Astrocyte (in vitro differentiated cells and primary cell): Measurements from ENCODE around the gene HTR2B. TPM values are rescaled to one million over a fixed set of nuclear protein-coding genes. Genes with fewer than 3 reads are reported as not detected.

Experiments used
- DNase-seq: peaks from one replicate; pipeline ENCODE4 v3.0.0-alpha.2; 2010; ENCODE audit warnings: low read depth
- FAIRE-seq: peaks from 2 replicates; lab custom pipeline; 2011; peaks lifted over from hg19 to GRCh38; lab: Jason Lieb, UNC
- H2AFZ ChIP-seq: 2 replicates; pipeline ENCODE4 v1.6.0; 2012; ENCODE audit warnings: low read depth, low read length, inconsistent platforms
- H3K27ac ChIP-seq: 2 replicates; pipeline ENCODE4 v1.5.1; 2011; ENCODE audit warnings: low read depth, low read length, inconsistent platforms
- H3K27me3 ChIP-seq: 2 replicates; pipeline ENCODE4 v1.6.0; 2011; ENCODE audit warnings: low read length, inconsistent platforms; ENCODE audit not compliant: insufficient read depth
- H3K36me3 ChIP-seq: 2 replicates; pipeline ENCODE4 v1.5.1; 2011; ENCODE audit warnings: low read length, inconsistent platforms; ENCODE audit not compliant: insufficient read depth
- H3K4me1 ChIP-seq: 2 replicates; pipeline ENCODE4 v1.5.1; 2011; ENCODE audit warnings: low read length, inconsistent platforms; ENCODE audit not compliant: insufficient read depth
- H3K4me2 ChIP-seq: 2 replicates; pipeline ENCODE4 v1.6.0; 2012; ENCODE audit warnings: low read length, inconsistent platforms
- H3K4me3 ChIP-seq: 2 replicates; pipeline ENCODE4 v1.5.1; 2011; ENCODE audit warnings: low read depth, mild to moderate bottlenecking, low read length, inconsistent platforms; ENCODE audit not compliant: insufficient read depth
- H3K79me2 ChIP-seq: 2 replicates; pipeline ENCODE4 v1.6.0; 2012; ENCODE audit warnings: mild to moderate bottlenecking, low read length, inconsistent platforms; ENCODE audit not compliant: insufficient read depth
- H3K9ac ChIP-seq: 2 replicates; pipeline ENCODE4 v1.6.0; 2012; ENCODE audit warnings: mild to moderate bottlenecking, low read length, inconsistent platforms
- H3K9me3 ChIP-seq: 2 replicates; pipeline ENCODE4 v1.5.1; 2012; ENCODE audit warnings: low read depth, mild to moderate bottlenecking, low read length, inconsistent platforms; ENCODE audit not compliant: insufficient read depth
- H4K20me1 ChIP-seq: 2 replicates; pipeline ENCODE4 v1.6.0; 2012; ENCODE audit warnings: low read length, inconsistent platforms; ENCODE audit not compliant: insufficient read depth
- H3K27ac Mint-ChIP-seq: one replicate; pipeline ENCODE4 v1.8.0; 2021; ENCODE audit warnings: mild to moderate bottlenecking, mixed read lengths; ENCODE audit not compliant: unreplicated experiment
- H3K27me3 Mint-ChIP-seq: one replicate; pipeline ENCODE4 v1.8.0; 2021; ENCODE audit warnings: low read depth, mixed read lengths; ENCODE audit not compliant: unreplicated experiment
- H3K36me3 Mint-ChIP-seq: one replicate; pipeline ENCODE4 v1.8.0; 2021; ENCODE audit warnings: low read depth, mixed read lengths; ENCODE audit not compliant: unreplicated experiment
- H3K4me1 Mint-ChIP-seq: one replicate; pipeline ENCODE4 v1.8.0; 2021; ENCODE audit warnings: low read depth, mixed read lengths; ENCODE audit not compliant: unreplicated experiment
- H3K4me3 Mint-ChIP-seq: one replicate; pipeline ENCODE4 v1.8.0; 2021; ENCODE audit warnings: mild to moderate bottlenecking, moderate library complexity, mixed read lengths; ENCODE audit not compliant: unreplicated experiment
- H3K9me3 Mint-ChIP-seq: one replicate; pipeline ENCODE4 v1.8.0; 2021; ENCODE audit warnings: mild to moderate bottlenecking, mixed read lengths; ENCODE audit not compliant: unreplicated experiment
- EZH2 ChIP-seq: IDR thresholded peaks from 2 replicates; pipeline ENCODE4 v1.6.1; 2012; ENCODE audit warnings: mild to moderate bottlenecking, low read length, inconsistent platforms; ENCODE audit not compliant: insufficient read depth
- total RNA-seq: library from RNA; stranded (reverse); gene quantifications from 2 replicates; pipeline ENCODE4 v1.2.1, GENCODE V29; 2021
- TF ChIP-seq, protein P1 (sequence below): IDR thresholded peaks from 2 replicates; pipeline ENCODE4 v1.5.1; 2011; ENCODE audit warnings: low read depth, mild to moderate bottlenecking, inconsistent platforms, low read length, moderate library complexity; ENCODE audit not compliant: insufficient read depth

Gene HTR2B
- total RNA-seq, 1 donor from 2014 or later, result 0.27 TPM

- Histone ChIP-seq H3K36me3 (peaks cover 42% of the 10 kb centered on the region), H3K27ac (peak overlapping the region; percentile 41), H3K4me1 (peaks cover 6% of the 10 kb centered on the region), H3K9me3 (no peaks in the 10 kb centered on the region), H3K27me3 (no peaks in the 10 kb centered on the region), H3K79me2 (no peaks in the 10 kb centered on the region), H3K4me3 (no peak overlapping the region), H2AFZ (no peak overlapping the region), H3K9ac (no peak overlapping the region), H4K20me1 (no peaks in the 10 kb centered on the region), H3K4me2 (peak overlapping the region; percentile 1)
- Mint-ChIP-seq H3K4me3 (no peak overlapping the region), H3K27me3 (no peaks in the 10 kb centered on the region), H3K27ac (no peak overlapping the region), H3K9me3 (no peaks in the 10 kb centered on the region), H3K4me1 (peaks cover 28% of the 10 kb centered on the region), H3K36me3 (peaks cover 30% of the 10 kb centered on the region)
- FAIRE-seq (no peak), DNase-seq (peak; percentile 71)
- TF ChIP-seq EZH2, result no peak
Measured at GRCh38 chr2:231167745-231168459, 43.1 kb upstream of the HTR2B start.

- Histone ChIP-seq H3K4me2 (no peak overlapping the region), H3K79me2 (no peaks in the 10 kb centered on the region), H3K9me3 (no peaks in the 10 kb centered on the region), H3K9ac (peak overlapping the region; percentile 4), H3K27me3 (no peaks in the 10 kb centered on the region), H3K36me3 (peaks cover 26% of the 10 kb centered on the region), H3K27ac (peak overlapping the region; percentile 29), H3K4me3 (no peak overlapping the region), H4K20me1 (no peaks in the 10 kb centered on the region), H3K4me1 (peaks cover 29% of the 10 kb centered on the region), H2AFZ (no peak overlapping the region)
- Mint-ChIP-seq H3K27ac (peak overlapping the region; percentile 99), H3K36me3 (peaks cover 17% of the 10 kb centered on the region), H3K27me3 (no peaks in the 10 kb centered on the region), H3K4me3 (no peak overlapping the region), H3K4me1 (peaks cover 45% of the 10 kb centered on the region), H3K9me3 (no peaks in the 10 kb centered on the region)
- no peak for TF ChIP-seq EZH2
- TF ChIP-seq, protein P1, sequence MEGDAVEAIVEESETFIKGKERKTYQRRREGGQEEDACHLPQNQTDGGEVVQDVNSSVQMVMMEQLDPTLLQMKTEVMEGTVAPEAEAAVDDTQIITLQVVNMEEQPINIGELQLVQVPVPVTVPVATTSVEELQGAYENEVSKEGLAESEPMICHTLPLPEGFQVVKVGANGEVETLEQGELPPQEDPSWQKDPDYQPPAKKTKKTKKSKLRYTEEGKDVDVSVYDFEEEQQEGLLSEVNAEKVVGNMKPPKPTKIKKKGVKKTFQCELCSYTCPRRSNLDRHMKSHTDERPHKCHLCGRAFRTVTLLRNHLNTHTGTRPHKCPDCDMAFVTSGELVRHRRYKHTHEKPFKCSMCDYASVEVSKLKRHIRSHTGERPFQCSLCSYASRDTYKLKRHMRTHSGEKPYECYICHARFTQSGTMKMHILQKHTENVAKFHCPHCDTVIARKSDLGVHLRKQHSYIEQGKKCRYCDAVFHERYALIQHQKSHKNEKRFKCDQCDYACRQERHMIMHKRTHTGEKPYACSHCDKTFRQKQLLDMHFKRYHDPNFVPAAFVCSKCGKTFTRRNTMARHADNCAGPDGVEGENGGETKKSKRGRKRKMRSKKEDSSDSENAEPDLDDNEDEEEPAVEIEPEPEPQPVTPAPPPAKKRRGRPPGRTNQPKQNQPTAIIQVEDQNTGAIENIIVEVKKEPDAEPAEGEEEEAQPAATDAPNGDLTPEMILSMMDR, result no peak
- DNase-seq (no peak), FAIRE-seq (peak; percentile 60)
Measured at GRCh38 chr2:231163414-231164095, 38.7 kb upstream of the HTR2B start.

- peak overlapping the region; percentile 99 for H3K27ac Mint-ChIP-seq
- Histone ChIP-seq H3K9ac (peak overlapping the region; percentile 4), H3K4me1 (peaks cover 29% of the 10 kb centered on the region)
Measured at GRCh38 chr2:231163011-231163410, 38.2 kb upstream of the HTR2B start.

More at GRCh38 chr2:231163011-231163410, 38.2 kb upstream of the HTR2B start:
- Histone ChIP-seq H3K4me2 (no peak overlapping the region), H2AFZ (no peak overlapping the region), H3K36me3 (peaks cover 26% of the 10 kb centered on the region), H3K27me3 (no peaks in the 10 kb centered on the region), H3K79me2 (no peaks in the 10 kb centered on the region), H3K4me3 (no peak overlapping the region), H3K9me3 (no peaks in the 10 kb centered on the region), H4K20me1 (no peaks in the 10 kb centered on the region), H3K27ac (peak overlapping the region; percentile 29)
- no peaks in the 10 kb centered on the region for H3K27me3 Mint-ChIP-seq
- H3K9me3 Mint-ChIP-seq, result no peaks in the 10 kb centered on the region
- DNase-seq (no peak), FAIRE-seq (peak; percentile 5)
- peaks cover 41% of the 10 kb centered on the region for H3K4me1 Mint-ChIP-seq
- H3K36me3 Mint-ChIP-seq, result peaks cover 17% of the 10 kb centered on the region
- H3K4me3 Mint-ChIP-seq, result no peak overlapping the region
- TF ChIP-seq, protein P1, result no peak
- no peak for TF ChIP-seq EZH2
